ENCODE data around the gene PSTPIP2. TPM values are rescaled to one million over a fixed set of nuclear protein-coding genes. Genes with fewer than 3 reads are reported as not detected.

Gene PSTPIP2
- total RNA-seq, 1 experiment from 2014 or later, result 1.9 TPM

DNA sequence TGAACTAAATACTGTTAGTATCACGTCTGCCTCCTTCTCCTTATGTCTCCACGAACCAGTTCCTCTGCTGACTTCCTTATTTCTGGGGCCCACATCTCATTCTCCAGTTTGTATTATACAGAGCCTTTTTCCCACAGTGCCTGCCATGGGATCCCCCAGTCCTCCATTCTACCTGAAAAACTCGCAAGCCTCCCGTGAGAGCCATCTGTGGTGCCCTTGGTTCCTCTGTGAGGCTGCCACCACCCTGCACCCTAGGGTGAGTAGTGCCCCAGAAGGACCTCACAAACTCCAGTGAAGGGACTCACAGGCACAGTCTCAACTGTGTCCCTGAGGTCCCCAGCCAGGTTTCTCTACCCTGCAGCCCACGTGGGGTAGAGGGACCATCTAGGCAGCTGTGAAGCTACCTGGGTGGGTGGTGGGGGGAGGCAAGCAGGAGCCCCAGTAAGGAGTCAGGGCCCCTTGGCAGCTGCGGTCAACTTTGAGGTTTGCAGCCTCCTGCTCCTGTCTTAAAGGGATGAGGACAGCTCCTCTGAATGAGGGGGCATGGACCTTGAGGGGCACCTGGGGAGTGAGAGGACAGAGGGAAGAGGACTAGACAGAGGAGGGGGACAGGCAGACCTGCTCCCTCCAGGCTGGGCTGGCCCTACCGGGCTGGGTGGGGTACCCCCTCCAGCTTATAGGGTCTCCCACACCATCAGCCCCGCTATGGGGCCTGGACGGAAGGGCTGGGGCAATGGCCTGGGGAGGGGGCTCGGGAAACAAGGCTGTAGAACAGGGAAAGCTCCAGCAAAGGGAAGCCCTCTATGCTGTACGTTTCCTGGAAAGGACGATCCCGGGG is 1.0 kb downstream of the PSTPIP2 start (continued):
- TF ChIP-seq MLX (CRISPR knock-in tag; IDR thresholded peaks at IDR 0.05) (no peak), TP53 (CRISPR knock-in tag; IDR thresholded peaks at IDR 0.05) (no peak), EMX1 (CRISPR knock-in tag; IDR thresholded peaks at IDR 0.05) (no peak), CBFB (CRISPR knock-in tag; IDR thresholded peaks at IDR 0.05; ENCODE audit: low read depth) (no peak), ZNF121 (CRISPR knock-in tag; IDR thresholded peaks at IDR 0.05) (no peak), ZNF532 (CRISPR knock-in tag; IDR thresholded peaks at IDR 0.05; ENCODE audit: borderline replicate concordance) (no peak)

GRCh38 chr18:46070232-46070631 is 1.8 kb downstream of the PSTPIP2 start:
- ATAC-seq (no peak), DNase-seq (ENCODE audit: low spot score) (no peak)
- Mint-ChIP-seq H3K27me3 (ENCODE audit: low read depth) (peaks cover 37% of the 10 kb centered on the region), H3K36me3 (no peaks in the 10 kb centered on the region), H3K9me3 (peaks cover 3% of the 10 kb centered on the region; the same call in 1 of the 2 replicates), H3K4me3 (no peak overlapping the region; the same call in 1 of the 2 replicates), H3K4me1 (peaks cover 7% of the 10 kb centered on the region; the same call in 1 of the 2 replicates), H3K27ac (no peak overlapping the region)
- no peak for TF ChIP-seq ELF4 (CRISPR knock-in tag; IDR thresholded peaks at IDR 0.05; ENCODE audit: low read depth)
- no peak for TF ChIP-seq ZNF416 (CRISPR knock-in tag; IDR thresholded peaks at IDR 0.05)
- TF ChIP-seq MXD4 (CRISPR knock-in tag; IDR thresholded peaks at IDR 0.05; ENCODE audit: borderline replicate concordance), result no peak
- no peak for TF ChIP-seq NR2C2 (CRISPR knock-in tag; IDR thresholded peaks at IDR 0.05)
- no peak for TF ChIP-seq FOXP4 (CRISPR knock-in tag; IDR thresholded peaks at IDR 0.05)
- no peak for TF ChIP-seq ARID4B (CRISPR knock-in tag; IDR thresholded peaks at IDR 0.05; ENCODE audit: borderline replicate concordance)
- CTCF ChIA-PET, result no interaction called here
- POLR2A ChIA-PET, result no interaction called here
